HG03571 (cell line): ENCODE results near the gene SHB.

Source experiments
- ATAC-seq: cut with Tn5 transposase; IDR thresholded peaks from one replicate; pipeline ENCODE4 v1.9.1; 2021; ENCODE audit not compliant: unreplicated experiment

Gene SHB

GRCh38 chr9:37992924-37993349 is 76.1 kb downstream of the SHB start:
- ATAC-seq = no peak

DNA sequence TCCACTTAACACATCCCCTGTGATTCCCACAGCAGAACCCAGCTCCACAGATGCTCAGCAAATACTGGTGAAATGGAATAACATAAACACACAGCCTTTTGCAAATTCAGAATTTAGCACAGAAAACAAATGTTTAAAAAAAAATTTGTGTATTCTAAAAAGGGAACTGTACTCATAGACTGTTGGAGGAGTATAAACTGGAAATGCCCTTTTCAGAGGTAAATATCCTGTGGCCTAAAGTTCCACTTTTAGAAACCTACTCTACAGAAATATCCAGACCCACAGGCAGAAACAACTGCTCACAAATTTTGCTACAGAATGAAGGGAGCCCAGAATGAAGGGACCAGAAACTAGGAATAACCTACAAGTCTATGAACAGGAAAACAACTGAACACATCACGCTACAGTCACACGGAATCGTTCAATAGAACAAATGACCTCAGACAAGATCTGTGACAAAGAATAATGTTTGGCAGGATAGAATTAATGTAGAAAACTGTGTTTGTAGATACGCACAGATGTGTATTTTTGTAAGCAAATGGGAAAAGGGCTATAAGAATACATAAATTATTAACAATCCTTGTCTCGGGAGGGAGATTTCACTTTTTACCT is 78.5 kb downstream of the SHB start:
- no peak for ATAC-seq

- ATAC-seq = no peak
Observed at GRCh38 chr9:37989701-37990100, 79.3 kb downstream of the SHB start.

GRCh38 chr9:37988602-37989001 is 80.4 kb downstream of the SHB start:
- ATAC-seq = no peak

DNA sequence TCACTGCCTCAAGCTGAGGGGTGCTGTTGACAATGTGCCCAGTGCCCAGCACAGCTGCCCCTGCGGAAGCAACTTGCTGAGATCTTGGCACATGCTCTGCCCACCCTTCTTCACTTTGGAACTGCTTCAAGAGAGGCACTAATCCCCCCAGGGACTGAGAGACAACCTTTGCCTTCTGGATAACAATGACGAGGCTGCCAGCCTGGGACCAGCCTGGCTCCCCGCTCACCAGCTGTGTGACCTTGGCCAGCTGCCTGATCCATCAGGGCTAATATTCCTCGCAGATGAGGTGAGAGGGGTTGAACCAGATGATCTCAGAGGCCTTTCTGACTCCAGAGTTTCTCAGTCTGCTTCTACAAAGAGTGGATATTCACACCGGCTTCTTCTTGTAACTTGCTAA is 81.0 kb downstream of the SHB start:
- no peak for ATAC-seq

GRCh38 chr9:37987467-37987981 is 81.5 kb downstream of the SHB start:
- ATAC-seq = no peak

- peak; percentile 77 for ATAC-seq
Observed at GRCh38 chr9:37986771-37987258, 82.2 kb downstream of the SHB start.

DNA sequence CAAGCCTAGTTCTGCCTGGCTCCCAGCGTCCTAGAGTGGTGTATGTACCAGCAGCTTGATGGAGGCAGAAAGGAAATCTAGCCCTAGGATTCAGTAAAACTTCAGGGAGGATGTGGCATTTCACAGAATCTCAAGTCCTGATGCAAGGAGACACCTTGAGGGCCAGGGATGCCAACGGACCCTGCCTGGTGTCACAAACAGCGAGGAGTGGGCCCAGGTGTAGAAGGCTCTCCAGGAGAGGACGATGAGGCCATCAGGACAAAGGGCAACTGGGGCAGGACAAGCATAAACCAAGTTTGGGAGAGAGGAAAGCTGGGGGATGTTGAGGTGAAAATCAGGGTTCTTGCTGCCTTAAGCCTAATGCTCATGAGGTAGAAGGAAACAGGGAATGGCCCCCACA is 83.0 kb downstream of the SHB start:
- ATAC-seq = no peak

GRCh38 chr9:37984672-37985611 is 84.1 kb downstream of the SHB start:
- ATAC-seq = no peak

DNA sequence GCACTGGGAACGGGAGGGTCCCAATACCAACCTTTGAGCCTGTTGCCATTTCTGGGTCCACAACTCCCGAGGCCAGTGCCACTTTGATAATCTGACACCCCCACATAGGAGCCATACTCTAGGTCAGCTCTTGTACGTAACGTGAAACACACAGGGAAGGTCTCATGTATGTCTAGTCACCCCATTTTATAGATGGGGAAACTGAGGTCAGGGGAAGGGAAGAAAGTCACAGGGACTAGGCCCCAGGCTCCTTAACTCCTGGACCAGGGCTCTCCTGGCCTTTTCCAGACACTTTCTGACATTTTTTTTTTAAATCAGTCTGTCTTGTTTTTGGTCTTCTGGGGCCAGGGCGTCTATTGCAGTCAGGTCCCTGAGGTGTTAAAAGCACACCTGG is 84.8 kb downstream of the SHB start:
- no peak for ATAC-seq

GRCh38 chr9:37983381-37984067 is 85.5 kb downstream of the SHB start:
- no peak for ATAC-seq

DNA sequence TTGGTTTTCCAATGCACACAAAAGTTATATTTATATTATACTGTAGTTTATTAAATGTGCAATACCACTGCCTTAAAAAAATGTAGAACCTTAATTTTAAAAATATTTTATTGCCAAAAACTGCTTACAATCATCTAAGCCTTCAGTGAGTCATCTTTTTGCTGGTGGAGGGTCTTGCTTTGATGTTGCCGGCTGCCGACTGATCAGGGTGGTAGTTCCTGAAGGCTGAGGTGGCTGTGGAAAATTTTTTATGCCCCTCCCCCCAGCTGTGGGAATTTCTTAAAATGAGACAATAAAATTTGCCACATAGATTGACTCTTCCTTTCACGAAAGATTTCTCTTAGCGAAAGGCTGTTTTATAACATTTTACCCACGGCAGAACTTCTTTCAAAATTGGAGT is 89.2 kb downstream of the SHB start:
- ATAC-seq = no peak

DNA sequence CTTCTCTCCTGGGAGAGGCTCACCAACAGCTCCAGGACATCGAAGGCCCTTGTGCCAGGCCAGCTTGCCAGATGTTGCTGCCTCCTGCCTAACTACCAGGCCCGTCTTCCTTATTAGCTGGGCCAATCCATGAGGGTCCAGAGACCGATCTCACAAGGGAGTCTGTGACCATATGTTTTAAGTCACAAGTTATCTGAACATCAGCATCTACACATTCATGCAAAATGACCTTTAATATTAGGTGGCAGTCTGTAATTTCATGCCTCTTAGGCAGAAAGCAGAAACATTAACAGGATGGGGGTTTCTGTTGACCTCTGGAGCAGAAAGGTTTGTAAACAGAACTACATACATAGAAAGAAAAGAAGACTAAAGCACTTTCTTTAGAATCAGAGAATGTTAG is 90.0 kb downstream of the SHB start:
- no peak for ATAC-seq

DNA sequence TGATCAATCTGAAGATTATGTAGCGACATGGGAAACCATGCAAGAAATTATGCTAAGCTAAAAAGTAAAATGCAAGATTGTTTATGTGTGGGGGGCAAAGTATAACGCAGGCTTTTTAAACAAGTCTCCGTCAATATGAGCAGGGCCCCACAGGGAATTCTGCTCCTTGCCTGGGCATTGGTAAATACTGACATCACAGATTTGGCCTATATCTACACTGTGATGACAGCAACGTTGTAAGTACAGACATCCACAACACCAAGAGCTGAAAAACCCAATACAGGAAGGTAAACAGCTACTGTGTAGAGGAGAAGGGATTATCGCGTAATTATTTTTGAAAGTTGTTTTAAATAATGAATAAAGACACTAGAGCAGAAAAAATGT is 90.6 kb downstream of the SHB start:
- no peak for ATAC-seq

DNA sequence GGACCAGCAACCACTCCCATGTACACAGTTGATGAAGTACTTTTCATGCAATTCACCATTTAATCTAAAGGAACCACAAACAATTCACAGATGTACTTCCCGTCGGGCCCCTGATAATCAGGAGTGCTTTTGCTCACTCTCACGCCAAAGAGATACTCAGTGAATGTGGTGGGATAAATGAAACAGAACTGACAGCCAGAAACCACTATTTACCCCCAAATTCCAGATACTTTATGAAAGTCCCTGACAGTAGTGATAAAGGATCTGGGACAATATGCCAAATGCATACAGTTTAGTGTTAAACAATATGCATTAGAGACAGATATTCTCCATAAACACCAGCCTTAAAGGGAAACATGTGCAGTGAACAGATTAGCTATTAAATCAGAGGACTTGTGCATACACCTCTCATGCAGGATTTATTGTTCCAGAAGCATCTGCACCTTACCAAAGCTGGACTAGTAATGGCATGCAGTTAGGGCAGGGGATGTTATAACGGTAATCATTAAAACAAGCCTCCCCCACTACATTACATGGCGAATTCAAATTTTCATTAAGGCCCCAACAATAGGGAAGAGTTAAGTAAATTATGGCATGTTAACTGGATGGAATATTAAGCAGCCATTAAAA is 91.1 kb downstream of the SHB start:
- ATAC-seq = no peak

- no peak for ATAC-seq
Observed at GRCh38 chr9:37976714-37977477, 92.1 kb downstream of the SHB start.

DNA sequence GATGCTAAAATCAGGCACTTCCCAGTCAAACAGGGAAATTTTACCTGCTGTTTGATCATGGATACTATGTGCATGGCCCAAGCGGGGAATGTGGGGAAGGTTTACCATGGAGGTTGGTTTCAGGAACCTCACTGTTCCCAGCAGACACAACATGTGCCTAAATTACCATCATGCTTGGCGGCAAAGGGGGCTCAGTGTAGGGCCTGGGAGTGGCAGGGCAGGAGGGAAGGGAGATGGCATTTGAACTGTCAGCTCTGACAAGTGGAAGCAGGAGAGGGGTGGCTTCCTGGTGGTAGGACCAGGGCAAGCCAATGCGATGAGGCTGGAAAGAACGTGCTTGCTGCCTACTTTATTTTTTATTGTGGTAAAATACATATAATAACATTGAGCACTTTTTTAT is 93.4 kb downstream of the SHB start:
- ATAC-seq = no peak

- no peak for ATAC-seq
Observed at GRCh38 chr9:37974506-37975173, 94.4 kb downstream of the SHB start.

DNA sequence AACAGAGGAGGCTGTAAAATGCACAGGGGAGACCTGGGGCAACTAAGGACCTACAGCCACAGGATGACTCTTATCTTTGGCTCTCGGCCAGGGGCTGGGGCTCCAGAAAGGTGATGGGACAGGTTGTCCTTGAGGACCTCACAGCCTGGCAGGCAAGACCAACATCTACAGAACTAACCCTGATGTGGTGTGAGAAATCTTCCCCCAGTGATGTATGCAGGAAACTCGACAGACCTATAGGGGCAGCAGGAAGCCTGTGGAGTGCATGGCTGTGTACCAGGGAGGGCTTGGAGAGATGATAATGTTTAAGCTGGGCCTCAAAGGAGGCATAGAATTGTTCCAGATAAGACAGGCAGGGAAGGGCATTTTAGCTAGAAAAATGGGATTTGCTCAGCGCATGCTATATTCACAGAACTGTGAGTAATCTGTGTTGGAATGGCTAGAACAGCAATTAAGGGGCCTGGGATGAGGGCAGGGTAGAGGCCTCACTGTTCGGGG is 96.6 kb downstream of the SHB start:
- ATAC-seq = no peak

- ATAC-seq = no peak
Observed at GRCh38 chr9:37971691-37972090, 97.3 kb downstream of the SHB start.
